Activated CD4-positive, alpha-beta T cell treated with anti-CD3 and anti-CD28 coated beads for 4 hours (primary cell): ENCODE measurements around the gene VPS13D.

Source experiments
- DNase-seq, 2 donors: peaks; one replicate each; pipeline ENCODE4 v3.0.0-alpha.2; 2020

Gene VPS13D

GRCh38 chr1:12229386-12229834, 420 bp upstream of the VPS13D start:
- DNase-seq = no peak

- no peak for DNase-seq
Observed at GRCh38 chr1:12230549-12231275, 882 bp downstream of the VPS13D start.

- DNase-seq = no peak
Observed at GRCh38 chr1:12231276-12231595, 1.4 kb downstream of the VPS13D start.

GRCh38 chr1:12232221-12232620, 2.4 kb downstream of the VPS13D start:
- DNase-seq = no peak

- DNase-seq = peak in 1 of 2 donors; percentile 14
Observed at GRCh38 chr1:12244078-12244477, 14.2 kb downstream of the VPS13D start.

GRCh38 chr1:12244585-12244984, 14.8 kb downstream of the VPS13D start:
- no peak for DNase-seq

GRCh38 chr1:12245116-12245515, 15.3 kb downstream of the VPS13D start:
- DNase-seq = no peak

GRCh38 chr1:12245733-12246132, 15.9 kb downstream of the VPS13D start:
- no peak for DNase-seq

GRCh38 chr1:12246584-12246983, 16.8 kb downstream of the VPS13D start:
- DNase-seq = no peak

GRCh38 chr1:12249181-12249580, 19.4 kb downstream of the VPS13D start:
- DNase-seq = no peak

GRCh38 chr1:12249748-12250147, 19.9 kb downstream of the VPS13D start:
- no peak for DNase-seq

GRCh38 chr1:12251442-12251841, 21.6 kb downstream of the VPS13D start:
- DNase-seq = no peak

GRCh38 chr1:12255913-12256312, 26.1 kb downstream of the VPS13D start:
- no peak for DNase-seq

GRCh38 chr1:12258272-12258671, 28.4 kb downstream of the VPS13D start:
- no peak for DNase-seq

- DNase-seq = no peak
Observed at GRCh38 chr1:12269351-12269750, 39.5 kb downstream of the VPS13D start.

- no peak for DNase-seq
Observed at GRCh38 chr1:12271033-12271432, 41.2 kb downstream of the VPS13D start.

GRCh38 chr1:12272770-12273169, 42.9 kb downstream of the VPS13D start:
- no peak for DNase-seq

GRCh38 chr1:12275370-12275769, 45.5 kb downstream of the VPS13D start:
- peak; percentile 4 to 31 for DNase-seq

- peak; percentile 1 to 2 for DNase-seq
Observed at GRCh38 chr1:12276225-12276624, 46.4 kb downstream of the VPS13D start.

GRCh38 chr1:12279003-12279402, 49.2 kb downstream of the VPS13D start:
- DNase-seq = no peak

- no peak for DNase-seq
Observed at GRCh38 chr1:12279728-12280464, 50.1 kb downstream of the VPS13D start.

- DNase-seq = no peak
Observed at GRCh38 chr1:12282142-12282541, 52.3 kb downstream of the VPS13D start.

- DNase-seq = no peak
Observed at GRCh38 chr1:12284486-12284885, 54.7 kb downstream of the VPS13D start.

- DNase-seq = no peak
Observed at GRCh38 chr1:12285496-12286143, 55.8 kb downstream of the VPS13D start.
